Iris pigment epithelial cell (primary cell): Measurements from ENCODE around the gene TXNRD1.
"Not testable (repeated sequence)": the region's sequence is repeated elsewhere in the genome, so short reads cannot be mapped to it uniquely, and the experiment has no call there.

Experiments
- DNase-seq: peaks from one replicate; pipeline ENCODE4 v3.0.0-alpha.2; 2011; ENCODE audit warnings: low read depth

Gene TXNRD1

GRCh38 chr12:104190641-104191176 is 24.9 kb upstream of the TXNRD1 start:
- DNase-seq = no peak

DNA sequence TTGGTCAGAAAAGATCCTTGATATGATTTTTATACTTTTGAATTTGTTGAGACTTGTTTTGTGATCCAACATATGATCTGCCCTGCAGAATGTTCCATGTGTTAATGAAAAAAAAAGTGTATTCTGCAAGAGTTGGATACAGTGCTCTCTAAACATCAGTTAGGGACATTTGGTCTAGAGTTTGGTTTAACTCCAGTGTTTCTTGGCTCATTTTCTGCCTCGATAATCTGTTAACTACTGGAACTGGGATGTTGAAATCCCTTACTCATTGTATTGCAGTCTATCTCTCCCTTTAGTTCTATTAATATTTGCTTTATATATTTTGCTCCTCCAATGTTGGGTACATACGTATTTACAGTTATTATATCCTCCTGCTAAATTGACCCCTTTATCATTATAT is 18.3 kb upstream of the TXNRD1 start:
- peak; percentile 74 for DNase-seq

GRCh38 chr12:104199964-104200363 is 15.6 kb upstream of the TXNRD1 start:
- DNase-seq = no peak

- DNase-seq = peak; percentile 74
These were observed 14.2 kb upstream of the TXNRD1 start for GRCh38 chr12:104201238-104202001.

DNA sequence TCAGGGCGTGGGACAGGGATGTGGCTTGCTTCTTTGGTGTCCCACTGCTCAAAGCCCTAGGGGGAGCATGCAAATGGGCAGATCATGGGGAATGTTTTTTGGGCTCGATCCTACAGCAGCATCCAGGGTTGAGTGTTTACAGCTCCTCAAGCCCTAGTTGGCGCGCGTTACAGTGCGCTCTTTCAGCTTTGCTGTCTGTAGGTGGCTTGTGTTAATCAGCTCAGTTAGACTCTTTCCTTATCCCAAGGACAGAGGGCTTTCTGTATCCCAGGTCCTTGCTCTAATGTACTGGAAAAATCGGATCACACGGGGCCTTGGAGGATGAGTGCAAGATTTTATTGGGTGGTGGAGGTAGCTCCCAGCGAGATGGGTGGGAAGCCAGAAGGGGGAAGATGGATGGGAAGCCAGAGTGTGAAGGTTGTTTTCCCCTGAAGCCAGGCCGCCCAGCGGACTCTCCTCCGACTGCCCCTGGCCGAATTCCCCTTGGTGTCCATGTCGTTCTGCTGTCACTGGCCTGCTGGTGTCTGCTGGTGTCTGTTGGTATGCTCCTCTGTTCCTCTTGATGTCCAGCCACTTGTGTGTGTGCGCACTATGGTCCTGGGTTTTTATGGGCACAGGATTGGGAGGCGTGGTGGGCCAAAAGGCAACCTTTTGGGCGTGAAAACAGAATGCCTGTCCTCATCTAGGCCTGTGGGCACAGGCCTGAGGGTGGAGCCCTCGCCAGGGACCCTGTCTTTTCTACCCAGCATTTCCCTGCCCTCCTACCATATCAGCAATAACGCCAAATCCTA is 10.7 kb upstream of the TXNRD1 start:
- DNase-seq = no peak

DNA sequence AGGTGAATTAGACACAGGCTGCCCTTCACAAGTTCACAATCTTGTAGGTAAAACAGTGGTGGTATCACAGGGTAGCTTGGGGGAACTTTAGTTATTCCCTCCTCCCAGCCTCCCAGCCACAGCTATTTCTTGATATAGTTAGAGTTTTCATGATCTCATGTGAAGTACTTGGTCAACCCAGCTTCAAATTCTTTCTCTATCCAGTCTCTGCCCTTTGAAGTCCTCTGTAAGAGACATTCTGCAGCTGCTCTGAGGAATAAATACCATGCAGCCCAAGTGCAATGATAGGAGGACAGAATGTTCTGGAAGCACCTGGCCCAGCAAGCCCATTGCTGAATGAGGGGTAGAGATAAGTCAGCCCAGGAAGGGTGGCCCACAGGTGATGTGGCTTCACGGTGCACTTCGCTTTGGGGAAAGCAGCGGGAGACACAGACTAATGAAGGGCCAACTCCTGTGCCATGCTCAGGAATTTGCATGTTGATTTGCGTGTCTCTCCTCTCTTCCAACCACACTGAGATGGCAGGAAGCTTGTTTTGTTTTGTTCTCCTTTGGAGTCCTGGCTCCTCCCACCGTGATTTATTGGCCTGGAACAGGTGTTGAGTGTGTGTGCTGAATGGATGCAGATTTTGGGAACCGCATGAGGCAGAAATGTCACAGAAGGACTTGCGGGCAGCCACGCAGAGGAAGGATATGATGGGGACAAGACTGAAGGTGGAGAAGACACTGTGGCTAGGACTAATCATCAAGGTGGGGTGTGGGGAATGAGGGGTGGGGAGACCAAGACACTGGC is 8.0 kb upstream of the TXNRD1 start:
- DNase-seq = peak; percentile 33

DNA sequence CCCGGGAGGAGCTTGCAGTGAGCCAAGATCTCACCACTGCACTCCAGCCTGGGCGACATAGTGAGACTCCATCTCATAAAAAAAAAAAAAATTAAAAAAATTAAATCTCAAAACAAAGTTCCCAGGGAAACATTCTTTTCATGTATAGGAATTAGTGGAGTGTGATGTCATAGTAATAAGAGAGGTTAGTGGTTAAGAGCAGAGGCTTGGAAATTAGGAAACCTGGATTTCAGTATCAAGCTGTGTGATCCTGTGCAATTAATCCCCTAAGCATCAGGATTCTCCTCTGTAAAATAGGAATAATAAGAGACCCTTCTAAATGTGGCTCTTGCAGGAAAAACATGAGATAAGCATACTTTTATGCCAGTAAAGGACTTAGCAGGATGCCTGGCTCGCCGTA is 3.1 kb upstream of the TXNRD1 start:
- peak; percentile 39 for DNase-seq

DNA sequence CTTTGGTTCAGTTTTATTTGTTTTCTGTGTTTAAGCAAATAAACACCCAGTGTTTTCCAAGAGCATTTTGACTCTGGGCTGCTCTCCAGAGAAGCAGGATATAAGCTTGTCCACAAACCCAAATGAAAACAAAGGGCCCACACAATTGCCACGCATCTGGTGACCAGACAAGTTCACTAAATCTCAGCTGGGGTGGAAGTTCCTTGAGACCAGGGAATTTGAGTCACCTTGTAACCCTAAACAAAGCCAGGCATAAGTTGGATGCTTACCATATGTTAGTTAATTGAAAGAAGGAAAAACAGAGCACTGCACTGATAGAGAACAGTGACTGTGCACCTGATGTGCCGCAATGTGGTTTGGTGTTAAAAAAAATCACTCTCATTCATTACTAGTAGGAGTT is 1.6 kb upstream of the TXNRD1 start:
- peak; percentile 87 for DNase-seq

DNA sequence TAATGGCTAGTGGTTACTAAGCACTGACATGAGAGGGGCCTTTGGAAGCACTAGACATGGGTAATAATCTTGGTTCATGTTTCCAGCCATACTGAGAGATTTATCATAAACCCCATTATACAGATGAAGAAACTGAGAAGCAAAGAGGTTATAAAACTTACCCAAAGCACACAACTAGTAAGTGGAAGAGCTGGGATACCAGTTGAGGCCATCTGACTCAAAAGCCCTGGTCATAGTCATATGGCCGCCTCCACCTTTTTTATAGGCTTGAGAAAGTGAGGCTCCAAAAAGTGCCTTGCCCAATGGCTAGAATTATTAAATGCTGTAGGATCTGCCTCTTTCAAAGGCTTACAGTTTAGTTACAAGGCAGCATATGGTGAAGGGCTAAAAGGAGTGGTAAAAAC is 944 bp downstream of the TXNRD1 start:
- no peak for DNase-seq

DNA sequence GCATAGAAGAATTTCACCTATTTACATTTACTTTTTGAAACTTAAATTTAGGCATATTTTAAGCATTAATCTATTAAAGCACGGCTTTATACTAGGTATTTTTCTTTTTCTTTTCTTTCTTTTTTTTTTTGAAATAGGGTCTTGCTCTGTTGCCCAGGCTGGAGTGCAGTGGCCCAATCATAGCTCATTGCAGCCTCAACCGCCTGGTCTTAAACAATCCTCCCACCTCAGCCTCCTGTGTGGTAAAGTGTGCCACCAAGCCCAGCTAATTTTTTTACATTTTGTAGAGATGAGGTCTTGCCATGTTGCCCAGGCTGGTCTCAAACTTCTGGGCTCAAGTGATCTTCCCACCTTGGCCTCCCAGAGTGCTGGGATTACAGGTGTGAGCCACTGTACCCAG is 2.9 kb downstream of the TXNRD1 start:
- not testable (repeated sequence) for DNase-seq

- peak; percentile 85 for DNase-seq
These were observed 3.4 kb downstream of the TXNRD1 start for GRCh38 chr12:104218935-104219334.

DNA sequence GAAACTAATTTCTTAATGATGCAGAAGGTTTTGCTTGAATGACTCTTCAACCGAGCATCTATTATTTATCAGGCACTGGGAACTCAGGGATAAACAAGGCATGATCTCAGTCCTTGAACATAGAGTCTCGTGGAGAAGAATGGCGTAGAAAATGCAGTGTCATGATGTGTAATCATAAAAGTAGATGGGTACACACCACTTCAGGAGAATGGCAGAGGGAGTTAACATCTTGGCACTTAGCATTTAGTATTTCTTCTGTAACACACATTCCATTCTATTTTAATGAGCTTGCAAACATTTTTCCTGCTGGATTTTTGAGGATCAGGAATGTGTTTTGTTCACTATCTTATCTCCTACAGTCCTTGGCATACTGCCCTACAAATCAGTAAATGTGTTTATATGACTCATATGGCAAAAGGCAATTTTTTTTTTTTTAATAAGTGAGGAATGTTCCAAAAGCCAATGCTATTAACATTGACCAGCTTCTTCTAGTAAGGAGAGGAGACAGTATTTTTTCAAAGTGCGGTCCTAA is 3.8 kb downstream of the TXNRD1 start:
- DNase-seq = peak; percentile 97

- peak; percentile 92 for DNase-seq
These were observed 4.4 kb downstream of the TXNRD1 start for GRCh38 chr12:104219908-104220404.

DNA sequence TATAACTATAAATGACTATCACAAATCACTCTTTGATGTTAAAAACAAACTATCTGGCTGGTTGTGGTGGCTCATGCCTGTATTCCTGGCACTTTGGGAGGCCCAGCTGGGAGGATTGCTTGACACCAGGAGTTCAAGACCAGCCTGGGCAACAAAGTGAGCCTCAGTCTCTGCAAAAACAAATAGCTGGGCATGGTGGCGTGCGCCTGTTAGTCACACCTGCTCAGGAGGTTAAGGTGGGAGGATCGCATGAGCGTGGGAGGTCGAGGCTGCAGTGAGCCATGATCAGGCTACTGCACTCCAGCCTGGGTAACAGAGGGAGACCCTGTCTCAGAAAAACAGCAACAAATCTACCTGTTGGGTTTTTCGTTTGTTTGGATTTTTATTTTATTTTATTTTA is 5.4 kb downstream of the TXNRD1 start:
- no peak for DNase-seq

DNA sequence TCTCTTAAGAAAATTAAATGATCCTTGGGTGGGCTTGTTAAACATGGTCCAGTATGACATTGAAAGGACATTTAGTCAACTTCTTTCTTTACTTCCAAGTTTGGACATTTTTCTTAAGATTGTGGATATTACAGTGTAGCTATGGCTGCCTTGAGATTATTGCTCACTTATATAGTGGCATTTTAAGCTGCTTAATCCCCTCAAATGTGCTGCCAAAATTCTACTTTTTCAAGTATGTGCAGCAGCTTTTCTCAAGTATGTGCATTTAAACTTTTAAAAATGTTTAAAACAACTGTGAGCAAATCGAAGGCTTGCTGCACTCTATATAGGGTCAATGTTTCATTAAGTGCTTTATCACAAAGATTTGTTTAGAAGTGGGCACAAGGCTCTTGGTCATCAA is 7.4 kb downstream of the TXNRD1 start:
- peak; percentile 64 for DNase-seq

- DNase-seq = no peak
These were observed 8.1 kb downstream of the TXNRD1 start for GRCh38 chr12:104223712-104224111.

DNA sequence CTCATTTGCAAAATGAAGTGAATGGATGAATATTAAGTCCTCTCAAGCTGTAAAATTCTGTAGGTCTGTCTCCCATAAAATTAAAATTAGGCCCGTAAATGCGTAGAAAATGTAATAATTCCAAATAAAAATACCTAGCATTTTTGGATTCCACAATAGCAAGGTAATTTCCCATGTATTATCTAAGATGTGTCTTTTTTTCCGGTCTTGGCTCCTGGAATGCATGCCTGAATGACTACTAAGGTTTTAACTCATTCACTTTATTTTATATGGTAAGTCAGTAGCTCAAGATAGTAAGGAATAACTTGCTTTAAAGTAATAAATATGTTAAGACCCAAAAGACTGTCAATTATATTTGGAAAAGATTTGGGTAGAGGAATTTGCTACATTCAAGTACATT is 11.1 kb downstream of the TXNRD1 start:
- DNase-seq = peak; percentile 78

GRCh38 chr12:104230304-104231095 is 14.9 kb downstream of the TXNRD1 start:
- no peak for DNase-seq

DNA sequence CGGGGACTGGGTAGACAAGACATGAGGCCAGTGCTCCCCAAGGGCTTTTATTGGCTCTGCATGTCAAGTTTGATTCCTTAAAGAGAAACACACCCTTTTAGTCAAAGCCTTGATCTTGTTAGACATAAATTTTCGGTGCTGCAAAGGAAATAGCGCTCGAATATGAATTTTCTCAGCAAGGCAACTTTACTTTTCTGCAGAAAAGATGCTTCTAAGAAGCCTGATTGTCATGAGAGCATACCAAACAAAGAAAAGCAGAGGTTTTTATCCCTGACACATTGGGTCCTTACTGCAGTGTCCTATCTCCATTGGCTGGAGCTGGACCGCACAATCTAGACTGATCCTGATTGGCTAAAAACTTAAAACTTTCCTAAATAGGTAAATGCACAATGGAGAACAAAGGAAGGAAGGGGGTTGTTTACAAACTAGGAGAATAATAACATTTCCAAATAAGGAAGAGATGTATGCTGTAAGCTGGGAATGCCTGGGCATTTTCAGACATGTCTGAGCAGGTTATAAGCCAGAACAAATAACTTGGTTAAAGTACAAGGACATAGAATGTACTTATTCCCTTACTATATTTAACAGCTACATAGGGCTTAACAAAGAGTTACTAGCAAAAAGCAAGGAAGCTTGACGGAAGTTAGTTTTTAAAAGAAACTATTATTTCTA is 17.2 kb downstream of the TXNRD1 start:
- DNase-seq = no peak

DNA sequence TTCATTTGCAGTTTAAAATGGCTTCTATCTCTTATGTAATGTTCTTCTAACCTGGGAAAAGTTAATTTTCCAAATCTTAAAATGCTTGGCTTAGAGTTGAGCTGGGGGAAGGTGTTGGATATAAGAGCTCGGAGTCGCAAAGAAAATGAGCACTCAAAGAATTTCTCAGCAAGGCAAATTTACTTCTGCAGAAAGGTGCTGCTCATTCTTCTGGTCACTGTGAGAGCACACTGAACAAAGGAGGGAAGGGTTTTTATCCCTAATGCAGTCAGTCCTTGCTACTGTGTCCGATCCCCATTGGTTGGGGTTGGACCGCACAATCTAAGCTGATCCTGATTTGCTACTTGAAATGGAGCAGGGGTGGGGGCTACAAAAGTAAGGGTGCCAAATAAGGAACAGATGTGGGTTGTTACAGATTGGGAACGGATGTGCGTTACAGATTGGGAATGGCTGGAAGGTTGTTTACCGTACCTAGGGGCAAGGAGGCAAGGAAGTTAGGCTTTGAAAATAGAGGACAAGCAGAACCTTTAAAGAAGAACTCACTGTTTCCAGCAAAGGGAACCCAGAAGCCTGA is 19.4 kb downstream of the TXNRD1 start:
- no peak for DNase-seq
